ENCODE results near the gene NLK.

DNA sequence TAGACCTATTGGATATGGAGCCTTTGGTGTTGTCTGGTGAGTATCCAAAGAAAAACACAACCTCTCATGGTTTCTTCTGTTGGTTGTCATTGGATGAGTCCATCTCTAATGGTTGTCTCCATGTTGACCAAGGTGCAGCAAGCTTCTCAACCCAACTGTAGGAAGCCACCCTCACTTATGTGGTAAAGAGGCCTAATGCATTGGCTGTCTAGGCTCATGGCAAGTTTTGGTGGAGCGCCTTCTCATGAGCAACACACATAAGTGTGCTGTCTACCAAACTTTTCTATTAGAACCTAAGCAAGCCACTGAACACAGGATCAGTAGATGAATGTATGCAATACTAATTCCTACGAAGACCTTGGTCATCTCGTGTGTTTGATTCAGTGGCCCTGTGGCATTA lies 819 bp downstream of the NLK start:
- TF ChIP-seq, protein P1, sequence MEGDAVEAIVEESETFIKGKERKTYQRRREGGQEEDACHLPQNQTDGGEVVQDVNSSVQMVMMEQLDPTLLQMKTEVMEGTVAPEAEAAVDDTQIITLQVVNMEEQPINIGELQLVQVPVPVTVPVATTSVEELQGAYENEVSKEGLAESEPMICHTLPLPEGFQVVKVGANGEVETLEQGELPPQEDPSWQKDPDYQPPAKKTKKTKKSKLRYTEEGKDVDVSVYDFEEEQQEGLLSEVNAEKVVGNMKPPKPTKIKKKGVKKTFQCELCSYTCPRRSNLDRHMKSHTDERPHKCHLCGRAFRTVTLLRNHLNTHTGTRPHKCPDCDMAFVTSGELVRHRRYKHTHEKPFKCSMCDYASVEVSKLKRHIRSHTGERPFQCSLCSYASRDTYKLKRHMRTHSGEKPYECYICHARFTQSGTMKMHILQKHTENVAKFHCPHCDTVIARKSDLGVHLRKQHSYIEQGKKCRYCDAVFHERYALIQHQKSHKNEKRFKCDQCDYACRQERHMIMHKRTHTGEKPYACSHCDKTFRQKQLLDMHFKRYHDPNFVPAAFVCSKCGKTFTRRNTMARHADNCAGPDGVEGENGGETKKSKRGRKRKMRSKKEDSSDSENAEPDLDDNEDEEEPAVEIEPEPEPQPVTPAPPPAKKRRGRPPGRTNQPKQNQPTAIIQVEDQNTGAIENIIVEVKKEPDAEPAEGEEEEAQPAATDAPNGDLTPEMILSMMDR (IDR thresholded peaks at IDR 0.05): no peak
- TF ChIP-seq POLR2AphosphoS5 (IDR thresholded peaks at IDR 0.05) (no peak), POLR2A (IDR thresholded peaks at IDR 0.05) (no peak), EP300 (IDR thresholded peaks at IDR 0.05; ENCODE audit: low read depth) (no peak)

Measured in transverse colon (tissue), 4 donors.